Neural progenitor cell (in vitro differentiated cells): ENCODE results near the gene MACROD1. TPM values are rescaled to one million over a fixed set of nuclear protein-coding genes. Genes with fewer than 3 reads are reported as not detected.

Experiments
- DNase-seq: peaks from one replicate; pipeline ENCODE4 v3.0.0-alpha.2; 2016; ENCODE audit warnings: low spot score
- H2AFZ ChIP-seq: fragments of 200-600 bp; sonication (generic); replicated peaks from 2 replicates; pipeline ENCODE4 v1.6.1; 2016; ENCODE audit warnings: antibody characterized with exemption
- H3F3A ChIP-seq: fragments of 200-600 bp; sonication (generic); 2 replicates; pipeline ENCODE4 v1.6.1; 2016; ENCODE audit warnings: antibody characterized with exemption, low read depth
- H3K27ac ChIP-seq: fragments of 200-600 bp; sonication (generic); 2 replicates; pipeline ENCODE4 v1.5.1; 2016; ENCODE audit warnings: mild to moderate bottlenecking
- H3K27me3 ChIP-seq: fragments of 200-600 bp; sonication (generic); 2 replicates; pipeline ENCODE4 v1.6.1; 2016; ENCODE audit warnings: mild to moderate bottlenecking, moderate library complexity
- H3K36me3 ChIP-seq: fragments of 200-600 bp; sonication (generic); 2 replicates; pipeline ENCODE4 v1.5.1; 2016
- H3K4me1 ChIP-seq: fragments of 200-600 bp; sonication (generic); 2 replicates; pipeline ENCODE4 v1.6.1; 2016; ENCODE audit warnings: mixed run types
- H3K4me2 ChIP-seq: fragments of 200-600 bp; sonication (generic); 2 replicates; pipeline ENCODE4 v1.6.1; 2016
- H3K4me3 ChIP-seq: fragments of 200-600 bp; sonication (generic); 2 replicates; pipeline ENCODE4 v1.5.1; 2016
- H3K79me2 ChIP-seq: fragments of 200-600 bp; sonication (generic); 2 replicates; pipeline ENCODE4 v1.6.1; 2016; ENCODE audit warnings: low read depth
- H3K9ac ChIP-seq: fragments of 200-600 bp; sonication (generic); 2 replicates; pipeline ENCODE4 v1.6.1; 2016
- H3K9me3 ChIP-seq: fragments of 200-600 bp; sonication (generic); 2 replicates; pipeline ENCODE4 v1.5.1; 2016; ENCODE audit warnings: low read depth
- H4K20me1 ChIP-seq: fragments of 200-600 bp; sonication (generic); 2 replicates; pipeline ENCODE4 v1.6.1; 2016; ENCODE audit warnings: low read depth
- H3K27ac Mint-ChIP-seq: 3 replicates; pipeline ENCODE4 v1.8.0; 2021; ENCODE audit warnings: mixed read lengths
- H3K27me3 Mint-ChIP-seq: 2 replicates; pipeline ENCODE4 v1.8.0; 2022; ENCODE audit warnings: low read depth, mild to moderate bottlenecking, inconsistent platforms, moderate library complexity, mixed read lengths; ENCODE audit not compliant: insufficient read depth
- H3K36me3 Mint-ChIP-seq: 3 replicates; pipeline ENCODE4 v1.8.0; 2021; ENCODE audit warnings: mixed read lengths
- H3K4me1 Mint-ChIP-seq: 3 replicates; pipeline ENCODE4 v1.8.0; 2021; ENCODE audit warnings: mixed read lengths
- H3K4me3 Mint-ChIP-seq: 3 replicates; pipeline ENCODE4 v1.8.0; 2021; ENCODE audit warnings: mild to moderate bottlenecking, moderate library complexity, mixed read lengths
- H3K9me3 Mint-ChIP-seq: 3 replicates; pipeline ENCODE4 v1.8.0; 2020; ENCODE audit warnings: mixed read lengths
- EZH2 ChIP-seq: fragments of 200-600 bp; sonication (generic); IDR thresholded peaks from 2 replicates; pipeline ENCODE4 v1.6.1; 2017; ENCODE audit warnings: antibody characterized with exemption, mild to moderate bottlenecking, moderate library complexity
- EZH2phosphoT487 ChIP-seq: fragments of 200-600 bp; sonication (generic); IDR thresholded peaks from 2 replicates; pipeline ENCODE4 v1.6.1; 2017; ENCODE audit warnings: antibody characterized with exemption
- total RNA-seq: library from RNA; depleted of rRNA; stranded (reverse); fragments of >200 nt; gene quantifications from 2 replicates; pipeline ENCODE4 v1.2.3, GENCODE V29; 2015; ENCODE audit warnings: low replicate concordance
- TF ChIP-seq, protein P1 (sequence below): fragments of 200-600 bp; sonication (generic); IDR thresholded peaks from 2 replicates; pipeline ENCODE4 v1.5.1; 2017; ENCODE audit warnings: antibody characterized with exemption, mild to moderate bottlenecking

Gene MACROD1
- total RNA-seq, 1 donor from 2014 or later = 11.9 TPM

DNA sequence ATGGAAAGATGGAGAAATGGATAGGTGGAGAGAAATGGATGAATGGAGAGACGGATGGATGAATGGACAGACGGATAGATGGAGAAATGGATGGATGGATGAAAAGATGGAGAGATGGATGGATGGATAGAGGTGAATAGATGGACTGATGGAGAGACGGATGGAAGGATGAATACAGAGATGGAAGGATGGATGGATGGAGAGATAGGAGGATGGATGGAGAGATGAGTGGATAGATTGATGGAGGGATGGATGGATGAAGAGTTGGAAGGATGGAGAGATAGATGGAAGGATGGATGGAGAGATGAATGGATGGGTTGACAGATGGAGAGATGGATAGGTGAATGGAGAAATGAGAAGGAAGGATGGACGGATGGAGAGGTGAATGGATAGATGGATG is 66.5 kb downstream of the MACROD1 start:
- H3K4me1 ChIP-seq = peaks cover 49% of the 10 kb centered on the region
- peaks cover 16% of the 10 kb centered on the region for H3F3A ChIP-seq
- H3K9ac ChIP-seq = no peak overlapping the region
- H3K27ac Mint-ChIP-seq = no peak overlapping the region
- no peak overlapping the region for H3K4me3 ChIP-seq
- H3K9me3 ChIP-seq = no peaks in the 10 kb centered on the region
- H3K4me3 Mint-ChIP-seq = no peak overlapping the region
- H3K36me3 ChIP-seq = no peaks in the 10 kb centered on the region
- peaks cover 14% of the 10 kb centered on the region for H4K20me1 ChIP-seq
- H3K4me2 ChIP-seq = no peak overlapping the region
- H3K4me1 Mint-ChIP-seq = peaks cover 66% of the 10 kb centered on the region
- peaks cover 19% of the 10 kb centered on the region for H3K27me3 ChIP-seq
- peaks cover 18% of the 10 kb centered on the region for H3K27me3 Mint-ChIP-seq
- H2AFZ ChIP-seq = no peak overlapping the region
- no peaks in the 10 kb centered on the region for H3K79me2 ChIP-seq
- DNase-seq = no peak
- TF ChIP-seq, protein P1, sequence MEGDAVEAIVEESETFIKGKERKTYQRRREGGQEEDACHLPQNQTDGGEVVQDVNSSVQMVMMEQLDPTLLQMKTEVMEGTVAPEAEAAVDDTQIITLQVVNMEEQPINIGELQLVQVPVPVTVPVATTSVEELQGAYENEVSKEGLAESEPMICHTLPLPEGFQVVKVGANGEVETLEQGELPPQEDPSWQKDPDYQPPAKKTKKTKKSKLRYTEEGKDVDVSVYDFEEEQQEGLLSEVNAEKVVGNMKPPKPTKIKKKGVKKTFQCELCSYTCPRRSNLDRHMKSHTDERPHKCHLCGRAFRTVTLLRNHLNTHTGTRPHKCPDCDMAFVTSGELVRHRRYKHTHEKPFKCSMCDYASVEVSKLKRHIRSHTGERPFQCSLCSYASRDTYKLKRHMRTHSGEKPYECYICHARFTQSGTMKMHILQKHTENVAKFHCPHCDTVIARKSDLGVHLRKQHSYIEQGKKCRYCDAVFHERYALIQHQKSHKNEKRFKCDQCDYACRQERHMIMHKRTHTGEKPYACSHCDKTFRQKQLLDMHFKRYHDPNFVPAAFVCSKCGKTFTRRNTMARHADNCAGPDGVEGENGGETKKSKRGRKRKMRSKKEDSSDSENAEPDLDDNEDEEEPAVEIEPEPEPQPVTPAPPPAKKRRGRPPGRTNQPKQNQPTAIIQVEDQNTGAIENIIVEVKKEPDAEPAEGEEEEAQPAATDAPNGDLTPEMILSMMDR = no peak
- TF ChIP-seq EZH2phosphoT487 = no peak
- TF ChIP-seq EZH2 = no peak
- H3K27ac ChIP-seq = no peak overlapping the region
- H3K36me3 Mint-ChIP-seq = peaks cover 3% of the 10 kb centered on the region
- H3K9me3 Mint-ChIP-seq = peaks cover 2% of the 10 kb centered on the region

DNA sequence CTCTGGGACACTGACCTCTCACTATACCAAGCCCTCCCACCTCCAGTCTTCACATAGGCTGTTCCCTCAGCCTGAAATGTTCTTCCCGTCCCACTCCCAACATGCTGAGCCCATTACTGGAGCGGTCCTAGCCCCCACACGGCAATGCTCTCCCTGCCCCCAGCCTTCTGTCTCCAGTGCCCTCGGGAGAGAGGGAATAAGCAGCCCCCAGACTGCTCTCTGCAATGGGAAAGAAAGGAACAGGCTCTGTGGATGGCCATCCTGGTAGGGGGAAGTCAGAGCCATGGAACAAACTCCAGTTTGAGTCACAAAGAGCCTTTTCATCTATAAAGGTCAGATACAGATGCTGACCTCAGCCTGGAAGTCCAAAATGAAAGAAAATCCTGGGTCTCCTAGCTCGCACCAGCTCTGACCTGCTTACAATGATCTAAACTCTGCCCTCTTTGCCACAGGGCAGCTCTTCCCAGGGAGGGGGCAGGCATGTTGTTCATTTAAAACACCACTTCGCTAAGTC is 67.5 kb downstream of the MACROD1 start:
- no peak overlapping the region for H3K9ac ChIP-seq
- Mint-ChIP-seq H3K36me3 (peaks cover 3% of the 10 kb centered on the region), H3K4me3 (peak overlapping the region; percentile 71), H3K27me3 (peaks cover 26% of the 10 kb centered on the region), H3K9me3 (peaks cover 2% of the 10 kb centered on the region), H3K4me1 (peaks cover 73% of the 10 kb centered on the region), H3K27ac (peak overlapping the region; percentile 87)
- no peak overlapping the region for H3K4me2 ChIP-seq
- peaks cover 18% of the 10 kb centered on the region for H4K20me1 ChIP-seq
- no peaks in the 10 kb centered on the region for H3K36me3 ChIP-seq
- H2AFZ ChIP-seq = no peak overlapping the region
- TF ChIP-seq, protein P1 = no peak
- TF ChIP-seq EZH2phosphoT487 (no peak), EZH2 (no peak)
- DNase-seq = no peak
- H3K4me1 ChIP-seq = peaks cover 47% of the 10 kb centered on the region
- H3K79me2 ChIP-seq = no peaks in the 10 kb centered on the region
- no peak overlapping the region for H3K4me3 ChIP-seq
- peaks cover 19% of the 10 kb centered on the region for H3K27me3 ChIP-seq
- H3K27ac ChIP-seq = no peak overlapping the region
- H3F3A ChIP-seq = peaks cover 26% of the 10 kb centered on the region
- H3K9me3 ChIP-seq = no peaks in the 10 kb centered on the region

DNA sequence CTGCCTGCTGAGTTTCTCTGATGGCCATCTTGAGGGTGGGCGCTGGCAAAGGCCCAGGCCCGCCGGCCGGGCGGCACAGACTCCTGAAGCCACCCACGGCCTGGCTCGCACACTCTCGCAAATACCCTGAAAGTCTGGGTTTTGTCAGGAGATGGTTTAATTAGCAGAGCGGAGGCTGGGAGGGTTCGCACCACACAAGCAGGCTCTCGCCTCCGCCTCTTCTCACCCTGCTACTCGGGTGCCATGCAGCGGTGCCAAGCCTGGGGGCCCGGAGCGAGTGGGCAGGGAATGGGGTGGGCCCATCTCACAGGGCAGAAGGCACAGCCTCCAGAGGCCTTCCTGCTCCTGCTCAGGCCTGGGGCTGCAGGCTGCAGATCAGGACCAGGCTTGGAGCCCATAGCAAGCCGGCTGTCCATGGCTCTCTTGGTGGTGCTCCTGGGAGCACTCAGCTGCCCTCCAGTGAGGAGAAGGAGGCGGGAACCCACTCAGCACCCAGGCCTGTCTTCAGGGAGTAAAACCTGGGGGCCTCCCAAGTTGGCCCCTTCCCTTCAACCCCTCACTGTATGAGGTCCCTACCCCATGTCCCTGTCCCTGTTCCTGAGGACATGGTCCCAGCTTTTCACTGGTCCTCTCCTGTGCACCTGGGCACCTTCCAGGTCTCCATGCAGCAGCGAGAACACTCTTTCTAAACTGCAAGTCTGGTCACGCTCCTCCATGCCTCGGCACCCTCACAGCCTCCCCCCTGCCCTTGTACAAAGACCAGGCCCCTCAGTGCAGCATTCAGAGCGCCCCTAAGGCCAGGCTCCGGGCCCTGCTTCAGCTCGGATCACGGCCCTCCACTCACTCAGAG is 68.2 kb downstream of the MACROD1 start:
- Histone ChIP-seq H3K79me2 (no peaks in the 10 kb centered on the region), H3K9me3 (no peaks in the 10 kb centered on the region), H3F3A (peaks cover 32% of the 10 kb centered on the region), H3K4me1 (peaks cover 49% of the 10 kb centered on the region), H2AFZ (no peak overlapping the region), H3K4me2 (no peak overlapping the region), H3K36me3 (no peaks in the 10 kb centered on the region), H3K27ac (no peak overlapping the region), H3K4me3 (no peak overlapping the region), H3K27me3 (peaks cover 19% of the 10 kb centered on the region), H4K20me1 (peaks cover 24% of the 10 kb centered on the region), H3K9ac (no peak overlapping the region)
- peaks cover 2% of the 10 kb centered on the region for H3K9me3 Mint-ChIP-seq
- H3K27ac Mint-ChIP-seq = peak overlapping the region; percentile 87
- H3K36me3 Mint-ChIP-seq = peaks cover 3% of the 10 kb centered on the region
- peaks cover 28% of the 10 kb centered on the region for H3K27me3 Mint-ChIP-seq
- peak overlapping the region; percentile 71 for H3K4me3 Mint-ChIP-seq
- peaks cover 74% of the 10 kb centered on the region for H3K4me1 Mint-ChIP-seq
- TF ChIP-seq, protein P1 = no peak
- TF ChIP-seq EZH2 (no peak), EZH2phosphoT487 (no peak)
- DNase-seq = no peak
